SK-N-MC (cell line): ENCODE results near the gene GEMIN7.

Experiments used
- EZH2 ChIP-seq: fragments of 200-600 bp; sonication (generic); IDR thresholded peaks from one replicate; pipeline ENCODE4 v1.6.1; 2017; ENCODE audit warnings: antibody characterized with exemption
- FOXP2 ChIP-seq: optimal IDR thresholded peaks from 2 replicates; pipeline ENCODE3; 2011; ENCODE audit warnings: mild to moderate bottlenecking, moderate library complexity; ENCODE audit not compliant: insufficient read depth; ENCODE audit errors: extremely low read length, control extremely low read depth
- POLR2AphosphoS5 ChIP-seq: IDR thresholded peaks from 2 replicates; pipeline ENCODE4 v1.6.1; 2012; ENCODE audit warnings: mild to moderate bottlenecking, low read depth, low read length, borderline replicate concordance

- TF ChIP-seq EZH2 (no peak), POLR2AphosphoS5 (no peak), FOXP2 (no peak)
Observed at GRCh38 chr19:45115809-45116615, 37.0 kb downstream of the GEMIN7 start.
